Neural cell (in vitro differentiated cells): ENCODE results near the gene DLG2. TPM values are rescaled to one million over a fixed set of nuclear protein-coding genes. Genes with fewer than 3 reads are reported as not detected.

ENCODE experiments used
- H2AFZ ChIP-seq: fragments of 200-600, 300-800 bp; sonication (generic), shearing (Covaris generic); 2 replicates; pipeline ENCODE4 v1.6.0; 2014; ENCODE audit warnings: low read depth, mild to moderate bottlenecking, antibody characterized with exemption, low read length, moderate library complexity
- H3F3A ChIP-seq: fragments of 200-600 bp; shearing (Covaris generic); 2 replicates; pipeline ENCODE4 v1.6.1; 2016; ENCODE audit warnings: mild to moderate bottlenecking, moderate library complexity, mixed read lengths, antibody characterized with exemption, low read length; ENCODE audit not compliant: insufficient read depth, poor library complexity, severe bottlenecking
- H3K27ac ChIP-seq: fragments of 200-600, 300-800 bp; sonication (generic), shearing (Covaris generic); 2 replicates; pipeline ENCODE4 v1.5.1; 2014; ENCODE audit warnings: mild to moderate bottlenecking, low read length, moderate library complexity
- H3K27me3 ChIP-seq: fragments of 300-800, 200-600 bp; sonication (generic), shearing (Covaris generic); 2 replicates; pipeline ENCODE4 v1.6.0; 2014; ENCODE audit warnings: mild to moderate bottlenecking, low read depth, low read length, moderate library complexity; ENCODE audit not compliant: insufficient read depth
- H3K36me3 ChIP-seq: fragments of 300-800, 200-600 bp; sonication (generic), shearing (Covaris generic); 2 replicates; pipeline ENCODE4 v1.5.1; 2014; ENCODE audit warnings: mild to moderate bottlenecking, antibody characterized with exemption, low read length, moderate library complexity; ENCODE audit not compliant: insufficient read depth
- H3K4me2 ChIP-seq: fragments of 300-800, 200-600 bp; sonication (generic), shearing (Covaris generic); 2 replicates; pipeline ENCODE4 v1.6.0; 2014; ENCODE audit warnings: mild to moderate bottlenecking, low read length
- H3K4me3 ChIP-seq: fragments of 300-800, 200-600 bp; sonication (generic), shearing (Covaris generic); 2 replicates; pipeline ENCODE4 v1.5.1; 2014; ENCODE audit warnings: mild to moderate bottlenecking, low read length, moderate library complexity
- H3K79me2 ChIP-seq: fragments of 200-600 bp; shearing (Covaris generic); replicated peaks from 2 replicates; pipeline ENCODE4 v1.6.0; 2014; ENCODE audit warnings: mild to moderate bottlenecking, low read length, moderate library complexity; ENCODE audit not compliant: insufficient read depth
- H3K9ac ChIP-seq: fragments of 300-800, 200-600 bp; sonication (generic), shearing (Covaris generic); 2 replicates; pipeline ENCODE4 v1.6.1; 2016; ENCODE audit warnings: mild to moderate bottlenecking, low read length, mixed read lengths
- H3K9me2 ChIP-seq: fragments of 200-600 bp; shearing (Covaris generic); 2 replicates; pipeline ENCODE4 v1.6.1; 2016; ENCODE audit warnings: mild to moderate bottlenecking, low read length, mixed read lengths; ENCODE audit not compliant: insufficient read depth
- H3K9me3 ChIP-seq: fragments of 200-600, 300-800 bp; sonication (generic), shearing (Covaris generic); 2 replicates; pipeline ENCODE4 v1.6.1; 2016; ENCODE audit warnings: mild to moderate bottlenecking, mixed run types, low read length, moderate library complexity, mixed read lengths
- H4K20me1 ChIP-seq: fragments of 200-600 bp; shearing (Covaris generic); 2 replicates; pipeline ENCODE4 v1.6.1; 2016; ENCODE audit warnings: mild to moderate bottlenecking, mixed run types; ENCODE audit not compliant: insufficient read depth
- EP300 ChIP-seq: fragments of 450-650 bp; conservative IDR thresholded peaks from 2 replicates; pipeline ENCODE4 v1.6.1; 2014; ENCODE audit warnings: antibody characterized with exemption, mild to moderate bottlenecking, moderate library complexity; ENCODE audit not compliant: poor library complexity, severe bottlenecking
- EZH2 ChIP-seq: fragments of 200-600, 300-800 bp; shearing (Covaris generic), sonication (generic); IDR thresholded peaks from 2 replicates; pipeline ENCODE4 v1.6.1; 2014; ENCODE audit warnings: antibody characterized with exemption, low read length, borderline replicate concordance, mild to moderate bottlenecking; ENCODE audit not compliant: insufficient read depth, poor library complexity, severe bottlenecking
- MXI1 ChIP-seq: fragments of 450-650 bp; conservative IDR thresholded peaks from 2 replicates; pipeline ENCODE4 v1.6.1; 2014; ENCODE audit warnings: antibody characterized with exemption, mild to moderate bottlenecking; ENCODE audit not compliant: poor library complexity, severe bottlenecking
- POLR2AphosphoS5 ChIP-seq: IDR thresholded peaks from 2 replicates; pipeline ENCODE4 v1.6.1; 2012
- RAD21 ChIP-seq: fragments of 450-650 bp; conservative IDR thresholded peaks from 2 replicates; pipeline ENCODE4 v1.6.1; 2014; ENCODE audit warnings: antibody characterized with exemption, mild to moderate bottlenecking, moderate library complexity
- SMC3 ChIP-seq: fragments of 450-650 bp; conservative IDR thresholded peaks from 2 replicates; pipeline ENCODE4 v1.6.1; 2014; ENCODE audit warnings: antibody characterized with exemption, mild to moderate bottlenecking, moderate library complexity; ENCODE audit not compliant: poor library complexity
- TAF1 ChIP-seq: IDR thresholded peaks from 2 replicates; pipeline ENCODE4 v1.6.1; 2012; ENCODE audit warnings: low read depth
- polyA plus RNA-seq: library from polyadenylated mRNA; depleted of rRNA; stranded (reverse); fragments of >200 nt; gene quantifications from 2 replicates; pipeline ENCODE4 v1.2.3, GENCODE V29; 2014
- TF ChIP-seq, protein P1 (sequence below): fragments of 450-650 bp; IDR thresholded peaks from 2 replicates; pipeline ENCODE4 v1.5.1; 2014; ENCODE audit warnings: antibody characterized with exemption, mild to moderate bottlenecking, moderate library complexity; ENCODE audit not compliant: poor library complexity, severe bottlenecking
- TF ChIP-seq, protein P2 (sequence below): IDR thresholded peaks from 2 replicates; pipeline ENCODE4 v1.6.1; 2012; ENCODE audit warnings: borderline replicate concordance

Gene DLG2
- polyA plus RNA-seq, 1 donor from 2014 or later = 179 TPM

DNA sequence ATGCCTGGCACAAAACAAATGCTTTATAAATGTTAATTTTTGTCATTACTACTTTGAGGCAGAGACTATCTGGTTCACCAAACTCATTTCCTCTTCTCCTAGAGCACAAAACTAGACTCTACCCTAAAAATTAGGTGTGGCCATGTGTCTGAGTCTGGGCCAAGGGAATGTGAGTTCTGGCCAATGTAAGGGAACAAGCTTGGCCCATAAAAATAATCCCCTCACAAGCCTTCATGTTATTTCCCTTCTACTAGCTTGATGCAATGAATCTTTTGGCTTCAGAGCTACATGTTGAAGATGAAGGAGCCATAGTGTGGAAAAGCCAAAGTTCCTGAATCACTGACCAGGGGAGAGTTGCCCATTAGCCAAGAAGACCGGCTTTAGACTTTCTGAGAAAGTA is 1934.5 kb downstream of the DLG2 start:
- no peaks in the 10 kb centered on the region for H4K20me1 ChIP-seq
- H3F3A ChIP-seq = no peaks in the 10 kb centered on the region
- H3K27ac ChIP-seq = no peak overlapping the region
- no peak overlapping the region for H2AFZ ChIP-seq
- TF ChIP-seq TAF1 = no peak
- TF ChIP-seq EZH2 = no peak
- TF ChIP-seq RAD21 = no peak
- TF ChIP-seq, protein P1, sequence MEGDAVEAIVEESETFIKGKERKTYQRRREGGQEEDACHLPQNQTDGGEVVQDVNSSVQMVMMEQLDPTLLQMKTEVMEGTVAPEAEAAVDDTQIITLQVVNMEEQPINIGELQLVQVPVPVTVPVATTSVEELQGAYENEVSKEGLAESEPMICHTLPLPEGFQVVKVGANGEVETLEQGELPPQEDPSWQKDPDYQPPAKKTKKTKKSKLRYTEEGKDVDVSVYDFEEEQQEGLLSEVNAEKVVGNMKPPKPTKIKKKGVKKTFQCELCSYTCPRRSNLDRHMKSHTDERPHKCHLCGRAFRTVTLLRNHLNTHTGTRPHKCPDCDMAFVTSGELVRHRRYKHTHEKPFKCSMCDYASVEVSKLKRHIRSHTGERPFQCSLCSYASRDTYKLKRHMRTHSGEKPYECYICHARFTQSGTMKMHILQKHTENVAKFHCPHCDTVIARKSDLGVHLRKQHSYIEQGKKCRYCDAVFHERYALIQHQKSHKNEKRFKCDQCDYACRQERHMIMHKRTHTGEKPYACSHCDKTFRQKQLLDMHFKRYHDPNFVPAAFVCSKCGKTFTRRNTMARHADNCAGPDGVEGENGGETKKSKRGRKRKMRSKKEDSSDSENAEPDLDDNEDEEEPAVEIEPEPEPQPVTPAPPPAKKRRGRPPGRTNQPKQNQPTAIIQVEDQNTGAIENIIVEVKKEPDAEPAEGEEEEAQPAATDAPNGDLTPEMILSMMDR = no peak
- TF ChIP-seq SMC3 = no peak
- TF ChIP-seq, protein P2, sequence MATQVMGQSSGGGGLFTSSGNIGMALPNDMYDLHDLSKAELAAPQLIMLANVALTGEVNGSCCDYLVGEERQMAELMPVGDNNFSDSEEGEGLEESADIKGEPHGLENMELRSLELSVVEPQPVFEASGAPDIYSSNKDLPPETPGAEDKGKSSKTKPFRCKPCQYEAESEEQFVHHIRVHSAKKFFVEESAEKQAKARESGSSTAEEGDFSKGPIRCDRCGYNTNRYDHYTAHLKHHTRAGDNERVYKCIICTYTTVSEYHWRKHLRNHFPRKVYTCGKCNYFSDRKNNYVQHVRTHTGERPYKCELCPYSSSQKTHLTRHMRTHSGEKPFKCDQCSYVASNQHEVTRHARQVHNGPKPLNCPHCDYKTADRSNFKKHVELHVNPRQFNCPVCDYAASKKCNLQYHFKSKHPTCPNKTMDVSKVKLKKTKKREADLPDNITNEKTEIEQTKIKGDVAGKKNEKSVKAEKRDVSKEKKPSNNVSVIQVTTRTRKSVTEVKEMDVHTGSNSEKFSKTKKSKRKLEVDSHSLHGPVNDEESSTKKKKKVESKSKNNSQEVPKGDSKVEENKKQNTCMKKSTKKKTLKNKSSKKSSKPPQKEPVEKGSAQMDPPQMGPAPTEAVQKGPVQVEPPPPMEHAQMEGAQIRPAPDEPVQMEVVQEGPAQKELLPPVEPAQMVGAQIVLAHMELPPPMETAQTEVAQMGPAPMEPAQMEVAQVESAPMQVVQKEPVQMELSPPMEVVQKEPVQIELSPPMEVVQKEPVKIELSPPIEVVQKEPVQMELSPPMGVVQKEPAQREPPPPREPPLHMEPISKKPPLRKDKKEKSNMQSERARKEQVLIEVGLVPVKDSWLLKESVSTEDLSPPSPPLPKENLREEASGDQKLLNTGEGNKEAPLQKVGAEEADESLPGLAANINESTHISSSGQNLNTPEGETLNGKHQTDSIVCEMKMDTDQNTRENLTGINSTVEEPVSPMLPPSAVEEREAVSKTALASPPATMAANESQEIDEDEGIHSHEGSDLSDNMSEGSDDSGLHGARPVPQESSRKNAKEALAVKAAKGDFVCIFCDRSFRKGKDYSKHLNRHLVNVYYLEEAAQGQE = no peak
- no peaks in the 10 kb centered on the region for H3K9me2 ChIP-seq
- no peaks in the 10 kb centered on the region for H3K79me2 ChIP-seq
- H3K4me3 ChIP-seq = no peak overlapping the region
- H3K36me3 ChIP-seq = no peaks in the 10 kb centered on the region
- no peak overlapping the region for H3K4me2 ChIP-seq
- no peak overlapping the region for H3K9ac ChIP-seq
- H3K27me3 ChIP-seq = no peaks in the 10 kb centered on the region
- H3K9me3 ChIP-seq = no peaks in the 10 kb centered on the region

DNA sequence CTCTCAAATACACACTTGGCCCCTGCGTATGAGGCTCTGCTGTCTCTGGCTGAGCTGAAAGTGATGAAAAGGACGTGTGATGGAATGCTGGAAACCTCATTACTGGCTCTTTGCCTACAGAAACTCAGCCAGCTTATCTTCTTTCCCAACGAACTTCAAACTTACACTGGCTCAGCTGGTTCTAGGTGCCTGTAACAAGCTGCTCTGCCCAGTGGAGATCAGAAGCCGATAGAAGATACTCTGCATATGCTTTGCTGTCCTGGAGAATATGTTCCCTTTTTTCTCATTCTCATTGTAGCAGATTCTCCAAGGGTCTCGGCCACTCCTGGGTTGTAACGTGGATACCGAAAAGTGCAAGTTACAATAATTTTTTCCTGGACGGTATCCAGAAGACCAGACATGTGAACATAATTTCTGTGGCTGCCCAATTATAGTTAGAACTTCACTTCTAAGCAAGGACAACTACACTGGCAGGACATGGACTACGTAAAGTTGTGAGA is 1935.6 kb downstream of the DLG2 start:
- H3K4me2 ChIP-seq = no peak overlapping the region
- no peaks in the 10 kb centered on the region for H3F3A ChIP-seq
- H3K36me3 ChIP-seq = no peaks in the 10 kb centered on the region
- H3K4me3 ChIP-seq = no peak overlapping the region
- H3K79me2 ChIP-seq = no peaks in the 10 kb centered on the region
- H3K9ac ChIP-seq = no peak overlapping the region
- H3K27me3 ChIP-seq = no peaks in the 10 kb centered on the region
- no peaks in the 10 kb centered on the region for H4K20me1 ChIP-seq
- H3K27ac ChIP-seq = no peak overlapping the region
- H3K9me2 ChIP-seq = no peaks in the 10 kb centered on the region
- H2AFZ ChIP-seq = no peak overlapping the region
- no peaks in the 10 kb centered on the region for H3K9me3 ChIP-seq
- TF ChIP-seq POLR2AphosphoS5 = no peak

DNA sequence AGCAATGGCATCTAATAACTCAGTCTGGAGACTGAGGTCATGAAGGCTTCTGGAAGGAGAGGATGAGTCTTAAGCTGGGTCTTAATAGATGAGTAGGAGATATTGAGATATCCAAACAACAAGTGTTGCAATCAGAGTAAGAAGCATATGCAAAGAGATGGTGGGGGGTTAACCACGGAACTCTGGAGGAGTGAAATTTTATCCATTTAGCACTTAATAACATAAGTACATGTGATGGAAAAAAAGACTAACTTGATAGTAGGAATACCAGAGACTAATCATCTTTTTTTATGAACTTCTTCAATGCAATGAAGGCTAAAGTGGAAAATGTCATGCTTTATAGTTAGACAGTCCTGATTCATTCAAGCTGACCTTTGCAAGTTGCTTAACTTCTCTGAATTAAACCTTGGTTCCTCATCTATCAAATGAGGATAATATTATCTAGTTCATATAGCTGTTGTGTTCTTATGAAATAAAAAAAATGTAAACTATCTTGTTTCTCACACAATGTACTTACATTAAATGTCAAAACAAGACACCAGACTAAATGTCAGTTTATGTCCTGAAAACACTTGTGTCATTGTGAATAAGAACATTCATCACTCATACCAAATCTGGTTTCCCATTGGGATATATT is 1937.9 kb downstream of the DLG2 start:
- H3K36me3 ChIP-seq = no peaks in the 10 kb centered on the region
- H3K79me2 ChIP-seq = no peaks in the 10 kb centered on the region
- H3K9ac ChIP-seq = no peak overlapping the region
- no peak overlapping the region for H3K27ac ChIP-seq
- H3K27me3 ChIP-seq = no peaks in the 10 kb centered on the region
- no peak overlapping the region for H3K4me3 ChIP-seq
- no peaks in the 10 kb centered on the region for H3K9me3 ChIP-seq
- no peaks in the 10 kb centered on the region for H4K20me1 ChIP-seq
- no peaks in the 10 kb centered on the region for H3F3A ChIP-seq
- H2AFZ ChIP-seq = no peak overlapping the region
- H3K9me2 ChIP-seq = no peaks in the 10 kb centered on the region
- no peak for TF ChIP-seq EP300
- TF ChIP-seq SMC3 = no peak
- TF ChIP-seq, protein P2 = no peak
- TF ChIP-seq, protein P1 = no peak
- no peak for TF ChIP-seq TAF1
- no peak for TF ChIP-seq POLR2AphosphoS5
- TF ChIP-seq MXI1 = no peak
- H3K4me2 ChIP-seq = no peak overlapping the region
